ENCODE measurements around the gene PCDHB16. TPM values are rescaled to one million over a fixed set of nuclear protein-coding genes. Genes with fewer than 3 reads are reported as not detected.
A peak's percentile ranks its signal among the peaks of the same experiment; 100 is the strongest.
"Not testable (repeated sequence)": the region's sequence is repeated elsewhere in the genome, so short reads cannot be mapped to it uniquely, and the experiment has no call there.

The PCDHB16 gene
- polyA plus RNA-seq, 2 donors = 0.08 to 0.16 TPM

DNA sequence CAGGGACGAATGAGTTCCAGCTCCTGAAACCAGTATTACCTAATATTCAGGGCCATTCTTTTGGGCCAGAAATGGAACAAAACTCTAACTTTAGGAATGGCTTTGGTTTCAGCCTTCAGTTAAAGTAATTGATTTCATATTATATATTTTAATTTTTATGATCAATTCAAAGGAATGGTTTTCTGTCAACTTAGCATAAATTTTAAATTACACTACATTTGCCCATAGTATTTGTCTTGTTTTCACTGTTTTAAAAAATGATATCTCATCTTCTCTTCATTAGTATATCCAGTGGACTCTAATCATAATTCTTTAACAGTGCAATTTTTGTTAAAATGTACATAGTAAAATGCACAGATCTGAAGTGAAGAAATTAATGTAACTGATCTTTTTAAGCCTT, 1.9 kb upstream of the PCDHB16 start:
- WGBS, 2 donors = 44 to 57% methylated on average over 1 of the region's 1 CpG
- no peaks in the 10 kb centered on the region for H3K4me1 ChIP-seq (ENCODE audit: control insufficient read depth in 2 of 2, insufficient read depth in 2 of 2, low read length in 1 of 2)
- H3K4me3 ChIP-seq (ENCODE audit: low read depth in 1 of 2, low read length in 2 of 2) = no peak overlapping the region
- no peaks in the 10 kb centered on the region for H3K27me3 ChIP-seq (ENCODE audit: control insufficient read depth in 1 of 2, insufficient read depth in 2 of 2, low read length in 2 of 2)
- H3K9me3 ChIP-seq (ENCODE audit: control insufficient read depth in 2 of 2, insufficient read depth in 1 of 2, low read depth in 1 of 2, low read length in 1 of 2) = peaks cover 4 to 23% of the 10 kb centered on the region in 2 donors
- H3K36me3 ChIP-seq (ENCODE audit: control insufficient read depth in 2 of 2, insufficient read depth in 2 of 2, low read length in 1 of 2) = no peaks in the 10 kb centered on the region
- no peak overlapping the region for H3K27ac ChIP-seq (ENCODE audit: low read depth in 2 of 2, low read length in 1 of 2)

DNA sequence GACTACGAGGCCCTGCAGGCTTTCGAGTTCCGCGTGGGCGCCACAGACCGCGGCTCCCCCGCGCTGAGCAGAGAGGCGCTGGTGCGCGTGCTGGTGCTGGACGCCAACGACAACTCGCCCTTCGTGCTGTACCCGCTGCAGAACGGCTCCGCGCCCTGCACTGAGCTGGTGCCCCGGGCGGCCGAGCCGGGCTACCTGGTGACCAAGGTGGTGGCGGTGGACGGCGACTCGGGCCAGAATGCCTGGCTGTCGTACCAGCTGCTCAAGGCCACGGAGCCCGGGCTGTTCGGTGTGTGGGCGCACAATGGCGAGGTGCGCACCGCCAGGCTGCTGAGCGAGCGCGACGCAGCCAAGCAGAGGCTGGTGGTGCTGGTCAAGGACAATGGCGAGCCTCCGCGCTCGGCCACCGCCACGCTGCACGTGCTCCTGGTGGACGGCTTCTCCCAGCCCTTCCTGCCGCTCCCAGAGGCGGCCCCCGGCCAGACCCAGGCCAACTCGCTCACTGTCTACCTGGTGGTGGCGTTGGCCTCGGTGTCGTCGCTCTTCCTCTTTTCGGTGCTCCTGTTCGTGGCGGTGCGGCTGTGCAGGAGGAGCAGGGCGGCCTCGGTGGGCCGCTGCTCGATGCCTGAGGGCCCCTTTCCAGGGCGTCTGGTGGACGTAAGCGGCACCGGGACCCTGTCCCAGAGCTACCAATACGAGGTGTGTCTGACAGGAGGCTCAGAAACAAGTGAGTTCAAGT, 2.1 kb downstream of the PCDHB16 start:
- not testable (repeated sequence) for H3K4me3 ChIP-seq (ENCODE audit: low read depth in 1 of 2, low read length in 2 of 2); H3K27me3 ChIP-seq (ENCODE audit: control insufficient read depth in 1 of 2, insufficient read depth in 2 of 2, low read length in 2 of 2); H3K27ac ChIP-seq (ENCODE audit: low read depth in 2 of 2, low read length in 1 of 2); H3K4me1 ChIP-seq (ENCODE audit: control insufficient read depth in 2 of 2, insufficient read depth in 2 of 2, low read length in 1 of 2); H3K36me3 ChIP-seq (ENCODE audit: control insufficient read depth in 2 of 2, insufficient read depth in 2 of 2, low read length in 1 of 2)
- H3K9me3 ChIP-seq (ENCODE audit: control insufficient read depth in 2 of 2, insufficient read depth in 1 of 2, low read depth in 1 of 2, low read length in 1 of 2) = peaks cover 4 to 28% of the 10 kb centered on the region in 2 donors
- WGBS, 2 donors = 36 to 40% methylated on average over 18 to 57 of the region's 69 CpGs

DNA sequence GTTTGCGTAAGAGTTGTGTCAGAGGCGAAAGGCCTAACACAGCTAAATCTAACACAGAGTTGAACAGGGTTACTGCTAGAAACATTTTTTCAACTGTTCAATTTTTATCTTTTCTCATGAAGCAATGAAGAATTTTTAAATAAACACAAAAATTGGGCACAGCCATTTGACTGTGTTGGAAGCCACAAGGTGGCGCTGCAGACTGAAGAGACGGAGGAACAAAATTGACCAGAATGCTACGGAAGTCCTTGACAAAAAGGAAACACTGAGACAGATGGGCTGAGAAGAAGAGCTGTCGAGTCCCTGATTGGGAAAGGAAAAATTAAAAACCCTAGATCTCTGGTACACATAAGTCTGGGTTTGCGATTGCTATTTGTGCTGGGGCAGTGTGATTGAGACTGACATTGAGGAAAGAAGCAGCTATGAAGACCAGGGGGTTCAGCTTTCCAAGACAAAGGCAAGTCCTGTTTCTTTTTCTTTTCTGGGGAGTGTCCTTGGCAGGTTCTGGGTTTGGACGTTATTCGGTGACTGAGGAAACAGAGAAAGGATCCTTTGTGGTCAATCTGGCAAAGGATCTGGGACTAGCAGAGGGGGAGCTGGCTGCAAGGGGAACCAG, 4.8 kb downstream of the PCDHB16 start, which contains the start of gene PCDHB9:
TSS of gene PCDHB9 (plus strand) at position 265 of the 616 bp plus-strand sequence. CDS start at position 423, 158 bp downstream.
- Histone ChIP-seq H3K27ac (ENCODE audit: low read depth in 2 of 2, low read length in 1 of 2) (no peak within 1 kb of the TSS), H3K4me3 (ENCODE audit: low read depth in 1 of 2, low read length in 2 of 2) (no peak within 1 kb of the TSS), H3K9me3 (ENCODE audit: control insufficient read depth in 2 of 2, insufficient read depth in 1 of 2, low read depth in 1 of 2, low read length in 1 of 2) (peaks cover 2 to 23% of the 10 kb centered on the region in 2 donors), H3K27me3 (ENCODE audit: control insufficient read depth in 1 of 2, insufficient read depth in 2 of 2, low read length in 2 of 2) (no peaks in the 10 kb centered on the region), H3K4me1 (ENCODE audit: control insufficient read depth in 2 of 2, insufficient read depth in 2 of 2, low read length in 1 of 2) (no peaks in the 10 kb centered on the region), H3K36me3 (ENCODE audit: control insufficient read depth in 2 of 2, insufficient read depth in 2 of 2, low read length in 1 of 2) (no peaks in the 10 kb centered on the region)
- 19 to 24% methylated on average over 8 to 9 of the region's 9 CpGs for WGBS, 2 donors

DNA sequence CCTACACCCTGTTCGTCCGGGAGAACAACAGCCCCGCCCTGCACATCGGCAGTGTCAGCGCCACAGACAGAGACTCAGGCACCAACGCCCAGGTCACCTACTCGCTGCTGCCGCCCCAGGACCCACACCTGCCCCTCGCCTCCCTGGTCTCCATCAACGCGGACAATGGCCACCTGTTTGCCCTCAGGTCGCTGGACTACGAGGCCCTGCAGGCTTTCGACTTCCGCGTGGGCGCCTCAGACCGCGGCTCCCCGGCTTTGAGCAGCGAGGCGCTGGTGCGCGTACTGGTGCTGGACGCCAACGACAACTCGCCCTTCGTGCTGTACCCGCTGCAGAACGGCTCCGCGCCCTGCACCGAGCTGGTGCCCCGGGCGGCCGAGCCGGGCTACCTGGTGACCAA, 6.5 kb downstream of the PCDHB16 start:
- 34 to 41% methylated on average over 24 to 31 of the region's 37 CpGs for WGBS, 2 donors
- H3K9me3 ChIP-seq (ENCODE audit: control insufficient read depth in 2 of 2, insufficient read depth in 1 of 2, low read depth in 1 of 2, low read length in 1 of 2) = peaks cover 0 to 17% of the 10 kb centered on the region in 2 donors

DNA sequence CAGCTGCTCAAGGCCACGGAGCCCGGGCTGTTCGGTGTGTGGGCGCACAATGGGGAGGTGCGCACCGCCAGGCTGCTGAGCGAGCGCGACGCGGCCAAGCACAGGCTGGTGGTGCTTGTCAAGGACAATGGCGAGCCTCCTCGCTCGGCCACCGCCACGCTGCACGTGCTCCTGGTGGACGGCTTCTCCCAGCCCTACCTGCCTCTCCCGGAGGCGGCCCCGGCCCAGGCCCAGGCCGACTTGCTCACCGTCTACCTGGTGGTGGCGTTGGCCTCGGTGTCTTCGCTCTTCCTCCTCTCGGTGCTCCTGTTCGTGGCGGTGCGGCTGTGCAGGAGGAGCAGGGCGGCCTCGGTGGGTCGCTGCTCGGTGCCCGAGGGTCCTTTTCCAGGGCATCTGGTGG, 6.9 kb downstream of the PCDHB16 start:
- H3K27ac ChIP-seq (ENCODE audit: low read depth in 2 of 2, low read length in 1 of 2); H3K36me3 ChIP-seq (ENCODE audit: control insufficient read depth in 2 of 2, insufficient read depth in 2 of 2, low read length in 1 of 2); H3K27me3 ChIP-seq (ENCODE audit: control insufficient read depth in 1 of 2, insufficient read depth in 2 of 2, low read length in 2 of 2); H3K4me1 ChIP-seq (ENCODE audit: control insufficient read depth in 2 of 2, insufficient read depth in 2 of 2, low read length in 1 of 2); H3K4me3 ChIP-seq (ENCODE audit: low read depth in 1 of 2, low read length in 2 of 2): not testable (repeated sequence)
- WGBS, 2 donors = 36 to 40% methylated on average over 20 to 34 of the region's 35 CpGs
- peaks cover 0 to 17% of the 10 kb centered on the region in 2 donors for H3K9me3 ChIP-seq (ENCODE audit: control insufficient read depth in 2 of 2, insufficient read depth in 1 of 2, low read depth in 1 of 2, low read length in 1 of 2)

More for the DNA sequence above, 6.5 kb downstream of the PCDHB16 start:
- not testable (repeated sequence) for H3K4me1 ChIP-seq (ENCODE audit: control insufficient read depth in 2 of 2, insufficient read depth in 2 of 2, low read length in 1 of 2); H3K27me3 ChIP-seq (ENCODE audit: control insufficient read depth in 1 of 2, insufficient read depth in 2 of 2, low read length in 2 of 2); H3K27ac ChIP-seq (ENCODE audit: low read depth in 2 of 2, low read length in 1 of 2); H3K36me3 ChIP-seq (ENCODE audit: control insufficient read depth in 2 of 2, insufficient read depth in 2 of 2, low read length in 1 of 2); H3K4me3 ChIP-seq (ENCODE audit: low read depth in 1 of 2, low read length in 2 of 2)

DNA sequence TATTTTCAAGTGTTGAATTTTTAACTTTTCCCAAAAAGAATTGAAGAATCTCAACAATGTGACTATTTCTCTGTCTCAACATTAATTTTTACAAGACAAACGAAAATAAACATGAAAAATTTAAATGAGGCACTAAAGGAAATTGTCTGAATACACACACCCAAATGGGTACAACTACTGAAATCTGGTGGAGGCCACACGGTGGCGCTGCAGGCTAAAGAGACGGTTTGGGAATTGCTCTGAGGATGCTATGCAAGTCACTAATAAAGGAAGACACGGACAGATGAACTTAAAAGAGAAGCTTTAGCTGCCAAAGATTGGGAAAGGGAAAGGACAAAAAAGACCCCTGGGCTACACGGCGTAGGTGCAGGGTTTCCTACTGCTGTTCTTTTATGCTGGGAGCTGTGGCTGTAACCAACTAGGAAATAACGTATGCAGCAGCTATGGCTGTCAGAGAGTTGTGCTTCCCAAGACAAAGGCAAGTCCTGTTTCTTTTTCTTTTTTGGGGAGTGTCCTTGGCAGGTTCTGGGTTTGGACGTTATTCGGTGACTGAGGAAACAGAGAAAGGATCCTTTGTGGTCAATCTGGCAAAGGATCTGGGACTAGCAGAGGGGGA, 10.0 kb downstream of the PCDHB16 start, which contains the start of gene PCDHB10:
TSS of gene PCDHB10 (plus strand) at position 244 of the 616 bp plus-strand sequence. CDS start at position 444, 200 bp downstream.
- Histone ChIP-seq H3K27ac (ENCODE audit: low read depth in 2 of 2, low read length in 1 of 2) (no peak within 1 kb of the TSS), H3K4me1 (ENCODE audit: control insufficient read depth in 2 of 2, insufficient read depth in 2 of 2, low read length in 1 of 2) (no peaks in the 10 kb centered on the region), H3K36me3 (ENCODE audit: control insufficient read depth in 2 of 2, insufficient read depth in 2 of 2, low read length in 1 of 2) (no peaks in the 10 kb centered on the region), H3K27me3 (ENCODE audit: control insufficient read depth in 1 of 2, insufficient read depth in 2 of 2, low read length in 2 of 2) (no peaks in the 10 kb centered on the region), H3K9me3 (ENCODE audit: control insufficient read depth in 2 of 2, insufficient read depth in 1 of 2, low read depth in 1 of 2, low read length in 1 of 2) (peaks cover 0 to 16% of the 10 kb centered on the region in 2 donors), H3K4me3 (ENCODE audit: low read depth in 1 of 2, low read length in 2 of 2) (no peak within 1 kb of the TSS)
- WGBS, 2 donors = 8 to 12% methylated on average over 10 of the region's 10 CpGs

DNA sequence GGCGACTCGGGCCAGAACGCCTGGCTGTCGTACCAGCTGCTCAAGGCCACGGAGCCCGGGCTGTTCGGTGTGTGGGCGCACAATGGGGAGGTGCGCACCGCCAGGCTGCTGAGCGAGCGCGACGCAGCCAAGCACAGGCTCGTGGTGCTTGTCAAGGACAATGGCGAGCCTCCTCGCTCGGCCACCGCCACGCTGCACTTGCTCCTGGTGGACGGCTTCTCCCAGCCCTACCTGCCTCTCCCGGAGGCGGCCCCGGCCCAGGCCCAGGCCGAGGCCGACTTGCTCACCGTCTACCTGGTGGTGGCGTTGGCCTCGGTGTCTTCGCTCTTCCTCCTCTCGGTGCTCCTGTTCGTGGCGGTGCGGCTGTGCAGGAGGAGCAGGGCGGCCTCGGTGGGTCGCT, 12.1 kb downstream of the PCDHB16 start:
- WGBS, 2 donors = 34% methylated on average over 14 to 33 of the region's 37 CpGs
- H3K27ac ChIP-seq (ENCODE audit: low read depth in 2 of 2, low read length in 1 of 2); H3K27me3 ChIP-seq (ENCODE audit: control insufficient read depth in 1 of 2, insufficient read depth in 2 of 2, low read length in 2 of 2); H3K9me3 ChIP-seq (ENCODE audit: control insufficient read depth in 2 of 2, insufficient read depth in 1 of 2, low read depth in 1 of 2, low read length in 1 of 2); H3K4me1 ChIP-seq (ENCODE audit: control insufficient read depth in 2 of 2, insufficient read depth in 2 of 2, low read length in 1 of 2); H3K4me3 ChIP-seq (ENCODE audit: low read depth in 1 of 2, low read length in 2 of 2); H3K36me3 ChIP-seq (ENCODE audit: control insufficient read depth in 2 of 2, insufficient read depth in 2 of 2, low read length in 1 of 2): not testable (repeated sequence)

DNA sequence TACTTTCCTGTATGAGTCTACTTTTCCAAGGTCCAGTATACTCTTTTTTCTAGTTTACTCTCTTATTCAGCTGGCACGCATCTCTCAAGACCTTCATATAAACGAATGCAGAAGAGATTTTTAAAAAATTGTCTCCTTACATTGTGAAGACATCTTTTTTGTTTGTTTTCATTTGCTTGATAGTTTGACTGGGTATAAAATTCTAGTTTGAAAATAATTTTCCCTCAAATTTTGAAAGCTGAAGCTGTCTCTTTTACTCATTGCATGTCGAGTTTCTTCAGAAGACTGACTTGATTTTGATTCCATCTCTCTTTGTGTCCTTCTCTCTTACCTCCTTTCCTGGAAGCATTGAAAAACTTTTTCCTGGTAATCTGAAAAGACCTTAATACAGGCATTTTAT, 14.2 kb downstream of the PCDHB16 start:
- H3K4me3 ChIP-seq (ENCODE audit: low read depth in 1 of 2, low read length in 2 of 2) = no peak overlapping the region
- H3K4me1 ChIP-seq (ENCODE audit: control insufficient read depth in 2 of 2, insufficient read depth in 2 of 2, low read length in 1 of 2) = no peaks in the 10 kb centered on the region
- WGBS, 2 donors = 35 to 36% methylated on average over 3 of the region's 3 CpGs
- no peaks in the 10 kb centered on the region for H3K36me3 ChIP-seq (ENCODE audit: control insufficient read depth in 2 of 2, insufficient read depth in 2 of 2, low read length in 1 of 2)
- no peak overlapping the region for H3K27ac ChIP-seq (ENCODE audit: low read depth in 2 of 2, low read length in 1 of 2)
- H3K27me3 ChIP-seq (ENCODE audit: control insufficient read depth in 1 of 2, insufficient read depth in 2 of 2, low read length in 2 of 2) = no peaks in the 10 kb centered on the region
- peaks cover 2 to 14% of the 10 kb centered on the region in 2 donors for H3K9me3 ChIP-seq (ENCODE audit: control insufficient read depth in 2 of 2, insufficient read depth in 1 of 2, low read depth in 1 of 2, low read length in 1 of 2)

DNA sequence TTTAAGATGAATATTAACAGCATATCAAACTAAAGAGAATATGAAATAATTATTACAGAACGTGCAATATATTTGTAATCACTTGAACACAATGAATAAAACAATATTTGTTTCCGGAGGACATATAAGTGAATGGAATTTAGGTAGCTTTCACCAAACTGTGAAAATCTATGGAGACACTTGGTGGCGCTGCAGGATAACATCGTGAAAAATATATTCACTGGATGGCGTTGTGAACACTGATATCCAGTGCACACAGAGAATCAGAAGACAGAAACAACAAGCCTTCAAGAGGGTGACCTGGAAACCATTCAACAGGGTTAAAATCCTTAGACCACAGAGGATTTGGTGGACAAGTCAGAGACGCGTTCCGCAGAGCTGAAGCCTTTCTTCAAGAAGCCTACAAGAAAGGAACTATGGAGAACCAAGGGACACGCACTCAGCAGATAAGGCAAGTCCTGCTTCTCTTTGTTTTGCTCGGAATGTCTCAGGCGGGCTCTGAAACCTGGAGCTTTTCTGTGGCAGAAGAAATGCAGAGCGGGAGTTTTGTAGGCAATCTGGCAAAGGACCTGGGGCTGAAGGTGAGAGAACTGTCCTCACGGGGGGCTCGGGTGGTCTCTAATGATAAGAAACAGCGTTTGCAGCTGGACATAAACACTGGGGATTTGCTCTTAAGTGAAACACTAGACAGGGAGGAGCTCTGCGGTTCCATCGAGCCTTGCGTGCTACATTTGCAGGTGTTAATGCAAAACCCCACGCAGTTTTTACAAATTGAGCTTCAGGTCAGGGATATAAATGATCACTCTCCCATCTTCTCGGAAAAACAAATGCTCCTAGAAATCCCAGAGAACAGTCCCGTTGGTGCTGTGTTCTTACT, 17.4 kb downstream of the PCDHB16 start, which contains the start of gene PCDHB11:
TSS of gene PCDHB11 (plus strand) at position 269 of the 877 bp plus-strand sequence. CDS start at position 417, 148 bp downstream.
- H3K9me3 ChIP-seq (ENCODE audit: control insufficient read depth in 2 of 2, insufficient read depth in 1 of 2, low read depth in 1 of 2, low read length in 1 of 2) = peaks cover 2 to 7% of the 10 kb centered on the region in 2 donors
- H3K4me1 ChIP-seq (ENCODE audit: control insufficient read depth in 2 of 2, insufficient read depth in 2 of 2, low read length in 1 of 2) = no peaks in the 10 kb centered on the region
- no peaks in the 10 kb centered on the region for H3K36me3 ChIP-seq (ENCODE audit: control insufficient read depth in 2 of 2, insufficient read depth in 2 of 2, low read length in 1 of 2)
- WGBS, 2 donors = 31 to 38% methylated on average over 21 of the region's 21 CpGs
- no peaks in the 10 kb centered on the region for H3K27me3 ChIP-seq (ENCODE audit: control insufficient read depth in 1 of 2, insufficient read depth in 2 of 2, low read length in 2 of 2)
- H3K4me3 ChIP-seq (ENCODE audit: low read depth in 1 of 2, low read length in 2 of 2) = peak within 1 kb of the TSS in 1 of 2 donors; percentile 29
- no peak within 1 kb of the TSS for H3K27ac ChIP-seq (ENCODE audit: low read depth in 2 of 2, low read length in 1 of 2)
